ENCODE data around the gene RAN.

GRCh38 chr12:130850418-130851021, 21.3 kb upstream of the RAN start:
- TF ChIP-seq CTCF (IDR thresholded peaks at IDR 0.05), result no peak
- TF ChIP-seq REST (IDR thresholded peaks at IDR 0.05; ENCODE audit: insufficient read depth in 1 of 2, low read depth in 2 of 2, low read length in 1 of 2), result no peak
- no peak for TF ChIP-seq POLR2AphosphoS5 (IDR thresholded peaks at IDR 0.05; ENCODE audit: low read depth, low read length)
- TF ChIP-seq TCF7L2 (IDR thresholded peaks at IDR 0.05; ENCODE audit: low read depth, low read length), result no peak
- no peak for TF ChIP-seq SIN3A (IDR thresholded peaks at IDR 0.05; ENCODE audit: borderline replicate concordance, insufficient read depth, low read depth, low read length)
